ENCODE measurements around the gene VSTM1. TPM values are rescaled to one million over a fixed set of nuclear protein-coding genes. Genes with fewer than 3 reads are reported as not detected.

The VSTM1 gene, protein sequence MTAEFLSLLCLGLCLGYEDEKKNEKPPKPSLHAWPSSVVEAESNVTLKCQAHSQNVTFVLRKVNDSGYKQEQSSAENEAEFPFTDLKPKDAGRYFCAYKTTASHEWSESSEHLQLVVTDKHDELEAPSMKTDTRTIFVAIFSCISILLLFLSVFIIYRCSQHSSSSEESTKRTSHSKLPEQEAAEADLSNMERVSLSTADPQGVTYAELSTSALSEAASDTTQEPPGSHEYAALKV
- 1 to 10 TPM in 1 of 2 donors, not detected in 1; 1.3 TPM for total RNA-seq
- polyA plus RNA-seq: under 1 TPM in 1 of 2 donors, not detected in 1; 0.07 TPM

GRCh38 chr19:54063350-54064116 lies at the start of gene VSTM1:
TSS of gene VSTM1 (minus strand) at chr19:54063897. CDS start at chr19:54063777, 120 bp downstream.
- TF ChIP-seq, protein P1, sequence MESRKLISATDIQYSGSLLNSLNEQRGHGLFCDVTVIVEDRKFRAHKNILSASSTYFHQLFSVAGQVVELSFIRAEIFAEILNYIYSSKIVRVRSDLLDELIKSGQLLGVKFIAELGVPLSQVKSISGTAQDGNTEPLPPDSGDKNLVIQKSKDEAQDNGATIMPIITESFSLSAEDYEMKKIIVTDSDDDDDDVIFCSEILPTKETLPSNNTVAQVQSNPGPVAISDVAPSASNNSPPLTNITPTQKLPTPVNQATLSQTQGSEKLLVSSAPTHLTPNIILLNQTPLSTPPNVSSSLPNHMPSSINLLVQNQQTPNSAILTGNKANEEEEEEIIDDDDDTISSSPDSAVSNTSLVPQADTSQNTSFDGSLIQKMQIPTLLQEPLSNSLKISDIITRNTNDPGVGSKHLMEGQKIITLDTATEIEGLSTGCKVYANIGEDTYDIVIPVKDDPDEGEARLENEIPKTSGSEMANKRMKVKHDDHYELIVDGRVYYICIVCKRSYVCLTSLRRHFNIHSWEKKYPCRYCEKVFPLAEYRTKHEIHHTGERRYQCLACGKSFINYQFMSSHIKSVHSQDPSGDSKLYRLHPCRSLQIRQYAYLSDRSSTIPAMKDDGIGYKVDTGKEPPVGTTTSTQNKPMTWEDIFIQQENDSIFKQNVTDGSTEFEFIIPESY (IDR thresholded peaks at IDR 0.05): no peak
- TF ChIP-seq, protein P2, sequence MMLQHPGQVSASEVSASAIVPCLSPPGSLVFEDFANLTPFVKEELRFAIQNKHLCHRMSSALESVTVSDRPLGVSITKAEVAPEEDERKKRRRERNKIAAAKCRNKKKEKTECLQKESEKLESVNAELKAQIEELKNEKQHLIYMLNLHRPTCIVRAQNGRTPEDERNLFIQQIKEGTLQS (IDR thresholded peaks at IDR 0.05): no peak
- no peak for TF ChIP-seq RAD21 (IDR thresholded peaks at IDR 0.05)
- TF ChIP-seq HNF4A (conservative IDR thresholded peaks at IDR 0.05): no peak
- no peak for TF ChIP-seq YY1 (IDR thresholded peaks at IDR 0.05)
- no peak for TF ChIP-seq NR2F2 (IDR thresholded peaks at IDR 0.05)
- TF ChIP-seq RXRA (IDR thresholded peaks at IDR 0.05): no peak
- TF ChIP-seq, protein P3, sequence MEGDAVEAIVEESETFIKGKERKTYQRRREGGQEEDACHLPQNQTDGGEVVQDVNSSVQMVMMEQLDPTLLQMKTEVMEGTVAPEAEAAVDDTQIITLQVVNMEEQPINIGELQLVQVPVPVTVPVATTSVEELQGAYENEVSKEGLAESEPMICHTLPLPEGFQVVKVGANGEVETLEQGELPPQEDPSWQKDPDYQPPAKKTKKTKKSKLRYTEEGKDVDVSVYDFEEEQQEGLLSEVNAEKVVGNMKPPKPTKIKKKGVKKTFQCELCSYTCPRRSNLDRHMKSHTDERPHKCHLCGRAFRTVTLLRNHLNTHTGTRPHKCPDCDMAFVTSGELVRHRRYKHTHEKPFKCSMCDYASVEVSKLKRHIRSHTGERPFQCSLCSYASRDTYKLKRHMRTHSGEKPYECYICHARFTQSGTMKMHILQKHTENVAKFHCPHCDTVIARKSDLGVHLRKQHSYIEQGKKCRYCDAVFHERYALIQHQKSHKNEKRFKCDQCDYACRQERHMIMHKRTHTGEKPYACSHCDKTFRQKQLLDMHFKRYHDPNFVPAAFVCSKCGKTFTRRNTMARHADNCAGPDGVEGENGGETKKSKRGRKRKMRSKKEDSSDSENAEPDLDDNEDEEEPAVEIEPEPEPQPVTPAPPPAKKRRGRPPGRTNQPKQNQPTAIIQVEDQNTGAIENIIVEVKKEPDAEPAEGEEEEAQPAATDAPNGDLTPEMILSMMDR (IDR thresholded peaks at IDR 0.05; ENCODE audit: low read depth, low read length, missing input control): no peak
- TF ChIP-seq EGR1 (IDR thresholded peaks at IDR 0.05; ENCODE audit: low read depth in 2 of 2): no peak
- TF ChIP-seq REST (IDR thresholded peaks at IDR 0.05): no peak
- TF ChIP-seq MAX (IDR thresholded peaks at IDR 0.05): no peak

DNA sequence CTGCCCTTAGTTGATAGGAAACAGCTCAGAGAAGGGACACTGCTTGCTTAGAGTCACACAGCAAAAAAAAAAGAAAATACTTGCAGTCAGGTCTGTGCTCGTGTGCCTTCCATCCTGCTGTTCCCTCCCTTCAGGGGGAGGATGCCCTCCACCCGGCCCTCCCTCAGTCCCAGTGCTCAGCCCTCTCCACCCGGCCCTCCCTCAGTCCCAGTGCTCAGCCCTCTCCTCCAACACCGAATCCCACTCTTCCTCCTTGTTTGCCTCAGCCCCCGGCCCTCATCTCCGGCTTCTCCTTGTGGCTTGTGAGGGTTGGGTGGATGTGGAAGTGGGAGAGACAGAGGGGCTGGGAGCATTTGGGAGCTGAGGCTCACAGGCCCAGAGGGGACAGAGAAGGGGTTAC lies 46.0 kb upstream of the VSTM1 start:
- peaks cover 14 to 49% (median 18%) of the 10 kb centered on the region in 4 donors for H3K36me3 ChIP-seq (ENCODE audit: control insufficient read depth in 4 of 4, insufficient read depth in 3 of 4, low read depth in 1 of 4, low read length in 3 of 4)
- peaks cover 3 to 12% (median 8%) of the 10 kb centered on the region in 4 donors for H3K4me1 ChIP-seq (ENCODE audit: control insufficient read depth in 4 of 4, insufficient read depth in 4 of 4, low read length in 3 of 4)
- no peak overlapping the region for H3K9ac ChIP-seq (ENCODE audit: low read depth in 1 of 2, low read length in 2 of 2)
- TF ChIP-seq JUND (IDR thresholded peaks at IDR 0.05): no peak
- TF ChIP-seq MAX (IDR thresholded peaks at IDR 0.05): no peak
- no peak for TF ChIP-seq HNF4G (IDR thresholded peaks at IDR 0.05)
- no peak for TF ChIP-seq EGR1 (IDR thresholded peaks at IDR 0.05; ENCODE audit: low read depth in 2 of 2)
- TF ChIP-seq, protein P1 (IDR thresholded peaks at IDR 0.05): no peak
- TF ChIP-seq, protein P3 (IDR thresholded peaks at IDR 0.05; ENCODE audit: low read depth, low read length, missing input control): no peak
- no peak for TF ChIP-seq HNF4A (conservative IDR thresholded peaks at IDR 0.05)
- no peak for TF ChIP-seq NR2F2 (IDR thresholded peaks at IDR 0.05)
- TF ChIP-seq TAF1 (conservative IDR thresholded peaks at IDR 0.05): no peak
- H3K4me3 ChIP-seq (ENCODE audit: low read depth in 1 of 3, low read length in 3 of 3): no peak overlapping the region
- H3K27me3 ChIP-seq (ENCODE audit: control insufficient read depth in 4 of 4, insufficient read depth in 4 of 4, low read length in 3 of 4): no peaks in the 10 kb centered on the region
- H3K9me3 ChIP-seq (ENCODE audit: control insufficient read depth in 4 of 4, low read length in 3 of 4): no peaks in the 10 kb centered on the region
- WGBS: 86% methylated on average over 6 of the region's 6 CpGs
- DNase-seq (ENCODE audit: low spot score): no peak
- no peak overlapping the region for H3K27ac ChIP-seq (ENCODE audit: low read depth in 1 of 2, low read length in 2 of 2)

More at GRCh38 chr19:54063350-54064116, at the start of gene VSTM1:
- no peaks in the 10 kb centered on the region for H3K36me3 ChIP-seq (ENCODE audit: control insufficient read depth in 4 of 4, insufficient read depth in 3 of 4, low read depth in 1 of 4, low read length in 3 of 4)
- WGBS: 74% methylated on average over 34 of the region's 34 CpGs
- no peaks in the 10 kb centered on the region for H3K4me1 ChIP-seq (ENCODE audit: control insufficient read depth in 4 of 4, insufficient read depth in 4 of 4, low read length in 3 of 4)
- H3K4me3 ChIP-seq (ENCODE audit: low read depth in 1 of 3, low read length in 3 of 3): no peak within 1 kb of the TSS
- no peak for DNase-seq (ENCODE audit: low spot score)
- H3K27ac ChIP-seq (ENCODE audit: low read depth in 1 of 2, low read length in 2 of 2): no peak within 1 kb of the TSS
- H3K27me3 ChIP-seq (ENCODE audit: control insufficient read depth in 4 of 4, insufficient read depth in 4 of 4, low read length in 3 of 4): no peaks in the 10 kb centered on the region
- no peak within 1 kb of the TSS for H3K9ac ChIP-seq (ENCODE audit: low read depth in 1 of 2, low read length in 2 of 2)
- H3K9me3 ChIP-seq (ENCODE audit: control insufficient read depth in 4 of 4, low read length in 3 of 4): peaks cover 0 to 2% (median 0%) of the 10 kb centered on the region in 4 donors
